ENCODE data around the gene NNMT.

The NNMT gene

DNA sequence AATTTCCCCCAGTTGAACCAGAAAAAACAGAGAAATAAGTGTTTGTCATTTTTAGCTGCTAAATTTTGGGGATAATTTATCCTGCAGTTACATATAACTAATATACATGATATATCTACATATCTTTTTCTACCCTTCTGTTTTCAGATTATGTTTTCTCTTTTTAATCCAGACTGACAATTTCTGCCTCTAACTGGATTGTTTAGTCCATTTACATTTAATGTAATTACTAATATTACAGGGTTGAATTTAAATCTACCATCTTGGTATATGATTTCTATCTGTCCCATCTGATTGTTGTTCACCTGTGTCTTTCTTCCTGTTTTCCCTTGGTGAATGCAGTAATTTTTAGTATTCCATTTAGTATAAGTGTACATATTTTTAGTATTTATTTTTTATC, 5.7 kb downstream of the NNMT start:
- TF ChIP-seq ZNF274 (IDR thresholded peaks at IDR 0.05; ENCODE audit: low read depth, low read length): no peak
- no peak overlapping the region for H3K4me3 ChIP-seq (ENCODE audit: low read length)

GRCh38 chr11:114302663-114303062, 6.5 kb downstream of the NNMT start:
- no peak for TF ChIP-seq ZNF274 (IDR thresholded peaks at IDR 0.05; ENCODE audit: low read depth, low read length)
- H3K4me3 ChIP-seq (ENCODE audit: low read length): no peak overlapping the region

DNA sequence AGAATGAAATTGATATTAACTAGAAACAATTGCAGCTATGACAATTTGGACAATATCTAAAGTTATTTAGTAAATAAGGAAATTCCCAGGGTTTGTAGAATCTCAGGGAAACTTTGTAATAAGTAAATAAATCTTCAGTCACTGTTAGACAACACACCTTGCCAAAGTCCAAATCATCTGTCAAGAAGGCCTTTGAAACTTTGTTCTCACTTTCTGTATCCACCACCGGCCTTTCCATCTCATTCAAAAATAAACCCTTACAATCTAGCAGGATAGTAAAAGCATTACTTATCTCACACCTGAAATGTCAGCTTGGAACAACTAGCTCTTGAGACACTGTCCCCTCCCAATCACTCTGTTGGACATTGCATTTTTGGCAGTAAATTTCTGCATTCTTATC, 7.9 kb downstream of the NNMT start:
- no peak for TF ChIP-seq ZNF274 (IDR thresholded peaks at IDR 0.05; ENCODE audit: low read depth, low read length)
- no peak overlapping the region for H3K4me3 ChIP-seq (ENCODE audit: low read length)

GRCh38 chr11:114304969-114305368, 8.8 kb downstream of the NNMT start:
- no peak overlapping the region for H3K4me3 ChIP-seq (ENCODE audit: low read length)
- no peak for TF ChIP-seq ZNF274 (IDR thresholded peaks at IDR 0.05; ENCODE audit: low read depth, low read length)

GRCh38 chr11:114307524-114308203, 11.5 kb downstream of the NNMT start:
- no peak overlapping the region for H3K4me3 ChIP-seq (ENCODE audit: low read length)
- TF ChIP-seq ZNF274 (IDR thresholded peaks at IDR 0.05; ENCODE audit: low read depth, low read length): no peak

GRCh38 chr11:114308689-114309089, 12.5 kb downstream of the NNMT start:
- no peak overlapping the region for H3K4me3 ChIP-seq (ENCODE audit: low read length)
- no peak for TF ChIP-seq ZNF274 (IDR thresholded peaks at IDR 0.05; ENCODE audit: low read depth, low read length)

DNA sequence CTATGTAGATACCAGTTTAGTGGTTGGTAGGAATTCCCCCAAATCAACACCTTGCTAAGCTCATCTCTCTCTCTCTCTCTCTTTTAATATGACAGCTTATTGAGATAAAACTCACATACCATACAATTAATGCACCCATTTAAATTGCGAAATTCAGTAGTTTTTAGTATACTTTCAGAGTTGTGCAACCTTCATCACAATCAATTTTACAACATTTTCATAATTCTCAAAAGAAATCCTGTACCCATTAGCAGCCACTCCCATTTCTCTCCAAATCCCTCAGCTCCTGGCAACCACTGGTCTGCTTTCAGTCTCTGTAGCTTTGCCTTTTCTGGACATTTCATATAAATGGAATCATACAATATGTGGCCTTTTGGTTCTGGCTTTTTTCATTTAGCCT, 13.3 kb downstream of the NNMT start:
- no peak overlapping the region for H3K4me3 ChIP-seq (ENCODE audit: low read length)
- no peak for TF ChIP-seq ZNF274 (IDR thresholded peaks at IDR 0.05; ENCODE audit: low read depth, low read length)

DNA sequence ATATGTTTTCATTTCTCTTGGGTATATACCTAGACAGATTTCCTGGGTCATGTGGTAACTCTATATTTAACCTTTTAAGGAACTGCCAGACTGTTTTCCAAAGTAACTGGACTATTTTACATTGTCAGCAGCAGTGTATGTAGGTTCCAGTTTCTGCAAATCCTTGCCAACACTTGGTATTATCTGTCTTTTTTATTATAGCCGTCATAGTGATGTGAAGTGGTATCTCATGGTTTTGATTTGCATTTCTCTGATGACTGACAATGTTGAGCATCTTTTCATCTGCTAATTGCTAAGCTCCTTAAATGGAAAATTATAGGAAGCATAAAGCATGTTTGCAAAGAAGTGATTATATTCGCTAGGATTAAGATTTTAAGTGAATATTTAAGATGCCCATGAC, 13.9 kb downstream of the NNMT start:
- TF ChIP-seq ZNF274 (IDR thresholded peaks at IDR 0.05; ENCODE audit: low read depth, low read length): no peak
- no peak overlapping the region for H3K4me3 ChIP-seq (ENCODE audit: low read length)

GRCh38 chr11:114311946-114312345, 15.7 kb downstream of the NNMT start:
- no peak for TF ChIP-seq ZNF274 (IDR thresholded peaks at IDR 0.05; ENCODE audit: low read depth, low read length)
- H3K4me3 ChIP-seq (ENCODE audit: low read length): no peak overlapping the region

GRCh38 chr11:114314096-114314495, 17.9 kb downstream of the NNMT start:
- no peak for TF ChIP-seq ZNF274 (IDR thresholded peaks at IDR 0.05; ENCODE audit: low read depth, low read length)
- H3K4me3 ChIP-seq (ENCODE audit: low read length): no peak overlapping the region

GRCh38 chr11:114315749-114316368, 19.7 kb downstream of the NNMT start:
- H3K4me3 ChIP-seq (ENCODE audit: low read length): no peak overlapping the region
- TF ChIP-seq ZNF274 (IDR thresholded peaks at IDR 0.05; ENCODE audit: low read depth, low read length): no peak

DNA sequence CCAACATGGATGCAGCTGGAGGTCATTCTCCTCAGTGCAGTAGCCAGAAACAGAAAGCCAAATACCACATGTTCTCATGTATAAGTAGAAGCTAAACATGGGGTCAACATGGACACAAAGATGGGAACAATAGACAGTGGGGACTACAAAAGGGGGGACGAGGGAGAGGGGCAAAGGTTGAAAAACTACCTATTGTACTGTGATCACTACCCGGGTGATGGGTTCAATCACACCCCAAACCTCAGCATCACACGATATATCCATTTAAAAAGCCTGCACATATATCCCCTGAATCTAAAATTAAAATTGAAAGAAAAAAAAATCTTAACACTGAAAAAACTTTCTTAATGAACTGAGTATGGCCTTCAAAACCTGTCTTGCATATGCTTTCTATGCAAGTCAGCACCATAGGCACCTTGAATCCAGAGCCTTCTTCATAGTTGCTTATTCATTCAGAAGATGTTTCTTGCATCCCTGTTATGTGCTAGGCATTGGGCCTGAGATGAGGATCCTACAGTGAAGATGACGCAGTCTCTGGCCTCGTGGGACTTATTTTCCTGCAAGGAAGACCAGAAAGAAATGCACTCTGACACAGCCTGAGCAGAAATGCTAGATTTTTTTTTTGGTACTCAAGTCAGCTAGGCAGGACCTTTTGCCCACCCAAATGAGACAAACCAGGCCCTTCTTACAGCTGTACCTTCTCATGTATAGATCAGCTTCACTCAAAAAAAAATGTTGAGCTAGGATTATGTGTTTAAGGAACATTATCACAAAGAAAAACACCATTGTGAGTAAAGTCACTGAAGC, 21.0 kb downstream of the NNMT start:
- TF ChIP-seq ZNF274 (IDR thresholded peaks at IDR 0.05; ENCODE audit: low read depth, low read length): no peak
- no peak overlapping the region for H3K4me3 ChIP-seq (ENCODE audit: low read length)

- H3K4me3 ChIP-seq (ENCODE audit: low read length): no peak overlapping the region
These were observed 21.6 kb downstream of the NNMT start for GRCh38 chr11:114317787-114318137.

GRCh38 chr11:114318361-114318760, 22.2 kb downstream of the NNMT start:
- TF ChIP-seq ZNF274 (IDR thresholded peaks at IDR 0.05; ENCODE audit: low read depth, low read length): no peak
- no peak overlapping the region for H3K4me3 ChIP-seq (ENCODE audit: low read length)

More at GRCh38 chr11:114317787-114318137, 21.6 kb downstream of the NNMT start:
- TF ChIP-seq ZNF274 (IDR thresholded peaks at IDR 0.05; ENCODE audit: low read depth, low read length): no peak
